DND-41 (cell line): ENCODE data around the gene KIFC3.

Experiments
- ATAC-seq: fragments of 200-7000 bp; cut with Tn5 transposase; 3 replicates; pipeline ENCODE4 v1.9.1; 2021; ENCODE audit warnings: low read depth; ENCODE audit not compliant: insufficient read depth
- DNase-seq: peaks from one replicate; pipeline ENCODE4 v3.0.0-alpha.2; 2020
- H2AFZ ChIP-seq: 2 replicates; pipeline ENCODE4 v1.6.0; 2012; ENCODE audit warnings: low read depth, low read length
- H3K27ac ChIP-seq: 2 replicates; pipeline ENCODE4 v1.5.1; 2012; ENCODE audit warnings: low read length, inconsistent platforms
- H3K27me3 ChIP-seq: fragments of 200-600 bp; sonication (generic); 2 replicates; pipeline ENCODE4 v1.6.0; 2012; ENCODE audit warnings: low read length, mild to moderate bottlenecking, inconsistent platforms; ENCODE audit not compliant: insufficient read depth, poor library complexity
- H3K36me3 ChIP-seq: 2 replicates; pipeline ENCODE4 v1.5.1; 2012; ENCODE audit warnings: low read length, inconsistent platforms; ENCODE audit not compliant: insufficient read depth
- H3K4me1 ChIP-seq: 2 replicates; pipeline ENCODE4 v1.5.1; 2012; ENCODE audit warnings: mild to moderate bottlenecking, low read length; ENCODE audit not compliant: insufficient read depth
- H3K4me2 ChIP-seq: 2 replicates; pipeline ENCODE4 v1.6.0; 2012; ENCODE audit warnings: mild to moderate bottlenecking, moderate library complexity, low read length, inconsistent platforms; ENCODE audit not compliant: insufficient read depth
- H3K4me3 ChIP-seq, 2 experiments: fragments of 200-600 bp in 1 of 2; shearing (Covaris generic) in 1 of 2; 2 replicates each; pipeline ENCODE4 v1.5.1; 2012 to 2016; ENCODE audit warnings: inconsistent platforms in 2 of 2, low read length in 2 of 2, mild to moderate bottlenecking in 2 of 2, low read depth in 1 of 2, moderate library complexity in 1 of 2
- H3K79me2 ChIP-seq: 2 replicates; pipeline ENCODE4 v1.6.0; 2012; ENCODE audit warnings: low read length, inconsistent platforms; ENCODE audit not compliant: insufficient read depth
- H3K9ac ChIP-seq: 2 replicates; pipeline ENCODE4 v1.6.0; 2012; ENCODE audit warnings: low read depth, mild to moderate bottlenecking, inconsistent platforms, low read length, moderate library complexity
- H3K9me3 ChIP-seq: 2 replicates; pipeline ENCODE4 v1.5.1; 2012; ENCODE audit warnings: low read length, moderate library complexity, mild to moderate bottlenecking, inconsistent platforms; ENCODE audit not compliant: insufficient read depth, severe bottlenecking
- H4K20me1 ChIP-seq: 2 replicates; pipeline ENCODE4 v1.6.0; 2012; ENCODE audit warnings: low read length; ENCODE audit not compliant: insufficient read depth
- CTCF ChIP-seq: IDR thresholded peaks from 2 replicates; pipeline ENCODE4 v1.5.1; 2012; ENCODE audit warnings: borderline replicate concordance, low read length, moderate library complexity, mild to moderate bottlenecking; ENCODE audit not compliant: poor library complexity, severe bottlenecking; ENCODE audit errors: extremely low read depth
- EZH2 ChIP-seq: IDR thresholded peaks from 3 replicates; pipeline ENCODE4 v1.6.1; 2012; ENCODE audit warnings: borderline replicate concordance, low read depth, mild to moderate bottlenecking, moderate library complexity, low read length, inconsistent platforms; ENCODE audit not compliant: severe bottlenecking

KIFC3 gene

GRCh38 chr16:57803134-57803990, 1.1 kb upstream of the KIFC3 start:
- Histone ChIP-seq H3K27ac (no peak overlapping the region), H3K79me2 (no peaks in the 10 kb centered on the region), H2AFZ (no peak overlapping the region), H3K9ac (no peak overlapping the region), H3K36me3 (no peaks in the 10 kb centered on the region), H3K4me1 (peaks cover 28% of the 10 kb centered on the region), H3K4me2 (no peak overlapping the region), H4K20me1 (no peaks in the 10 kb centered on the region), H3K27me3 (no peaks in the 10 kb centered on the region), H3K9me3 (no peaks in the 10 kb centered on the region), H3K4me3 (no peak overlapping the region)
- DNase-seq (no peak), ATAC-seq (no peak)
- TF ChIP-seq CTCF (no peak), EZH2 (no peak)

- no peak for DNase-seq
- Histone ChIP-seq H3K9ac (no peak overlapping the region), H3K79me2 (no peaks in the 10 kb centered on the region), H3K27ac (no peak overlapping the region), H3K4me3 (no peak overlapping the region), H3K4me2 (no peak overlapping the region), H3K36me3 (no peaks in the 10 kb centered on the region), H3K27me3 (no peaks in the 10 kb centered on the region), H3K4me1 (peaks cover 16% of the 10 kb centered on the region), H2AFZ (no peak overlapping the region), H3K9me3 (no peaks in the 10 kb centered on the region), H4K20me1 (no peaks in the 10 kb centered on the region)
- TF ChIP-seq EZH2 (no peak), CTCF (no peak)
- ATAC-seq = no peak
Observed at GRCh38 chr16:57801809-57802340, 416 bp downstream of the KIFC3 start.

- Histone ChIP-seq H4K20me1 (no peaks in the 10 kb centered on the region), H3K4me2 (no peak overlapping the region), H3K27me3 (no peaks in the 10 kb centered on the region), H3K4me1 (peaks cover 16% of the 10 kb centered on the region), H3K79me2 (no peaks in the 10 kb centered on the region), H3K4me3 (no peak overlapping the region), H3K9me3 (no peaks in the 10 kb centered on the region), H3K36me3 (no peaks in the 10 kb centered on the region), H3K9ac (no peak overlapping the region), H3K27ac (no peak overlapping the region), H2AFZ (no peak overlapping the region)
- ATAC-seq (no peak), DNase-seq (no peak)
- TF ChIP-seq CTCF (no peak), EZH2 (no peak)
Observed at GRCh38 chr16:57801098-57801808, 1.0 kb downstream of the KIFC3 start.
